Activated naive CD8-positive, alpha-beta T cell treated with anti-CD3 and anti-CD28 coated beads, Interleukin-2, amount 50 U/mL, for 16 hours (primary cell): ENCODE data around the gene PPP2R2C.

Experiments
- DNase-seq: peaks from one replicate; pipeline ENCODE4 v3.0.0-alpha.2; 2020; ENCODE audit warnings: low read depth, low spot score

Gene PPP2R2C

DNA sequence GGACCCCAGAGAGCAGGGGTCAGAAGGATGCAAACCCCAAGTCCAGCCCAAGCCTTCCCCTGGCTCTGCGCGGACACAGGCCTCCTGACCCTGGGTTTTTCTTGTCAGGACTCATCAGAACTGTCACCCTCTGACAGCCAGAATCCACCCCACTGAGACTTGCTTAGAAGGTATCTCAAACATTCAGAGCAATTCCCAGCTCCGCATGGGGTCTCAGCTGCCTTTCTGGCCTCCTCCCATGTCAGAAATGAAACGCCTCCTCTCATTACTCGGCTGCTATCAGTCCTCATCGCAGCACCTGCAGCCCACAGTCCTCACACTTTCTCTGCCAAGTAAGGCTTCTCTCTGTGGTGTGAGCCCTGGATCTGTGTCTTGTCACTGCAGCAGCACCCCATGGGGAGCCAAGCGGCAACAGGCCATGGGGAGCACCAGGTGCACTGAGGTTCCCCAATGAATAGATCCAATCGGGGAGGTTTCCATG, 105.0 kb downstream of the PPP2R2C start:
- DNase-seq = no peak

DNA sequence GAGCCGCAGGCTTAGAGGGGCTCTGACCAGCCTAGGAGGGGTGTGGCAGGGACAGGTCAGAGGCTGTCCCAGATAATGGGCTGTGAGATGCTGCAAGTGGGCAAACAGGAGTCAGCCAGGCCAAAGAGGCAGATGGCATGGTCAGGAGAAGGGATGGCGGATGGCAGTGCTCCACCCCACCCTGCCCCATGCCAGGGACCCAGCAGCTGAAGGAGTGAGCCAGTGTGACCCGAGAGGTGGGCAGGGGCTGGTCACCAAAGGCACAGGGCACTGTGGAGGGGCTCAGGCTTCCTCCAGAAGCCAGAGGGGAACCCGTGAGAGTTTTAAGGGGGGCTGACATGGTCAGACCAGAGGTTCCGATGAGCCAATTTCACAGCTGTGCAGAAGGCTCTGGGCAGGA, 105.8 kb downstream of the PPP2R2C start:
- no peak for DNase-seq

DNA sequence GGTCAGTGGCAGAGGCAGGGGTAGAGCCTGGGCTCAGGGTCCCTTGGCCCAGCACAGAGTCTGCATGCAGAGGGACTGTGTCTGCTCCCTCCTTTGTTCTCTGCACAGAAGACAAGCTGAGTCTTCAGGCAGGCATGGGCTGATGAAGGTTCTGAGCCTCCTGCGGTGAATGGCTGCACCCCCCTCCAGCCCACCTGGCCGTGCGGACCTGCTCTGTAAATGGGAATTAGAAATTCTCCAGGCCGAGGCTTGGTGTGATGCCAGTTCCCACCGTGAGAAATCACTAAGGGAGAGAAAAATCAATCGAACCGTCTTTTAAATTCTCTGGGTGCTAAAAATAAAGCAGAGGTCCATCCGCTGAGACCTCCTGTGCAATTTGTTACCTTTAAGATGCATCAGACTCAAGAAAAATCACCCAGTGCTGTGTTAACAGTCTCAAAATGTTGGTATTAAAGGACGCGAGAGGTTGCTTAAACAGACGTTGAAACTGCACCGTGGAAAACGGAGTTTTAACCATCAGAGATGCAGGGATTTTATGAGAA, 106.8 kb downstream of the PPP2R2C start:
- no peak for DNase-seq

DNA sequence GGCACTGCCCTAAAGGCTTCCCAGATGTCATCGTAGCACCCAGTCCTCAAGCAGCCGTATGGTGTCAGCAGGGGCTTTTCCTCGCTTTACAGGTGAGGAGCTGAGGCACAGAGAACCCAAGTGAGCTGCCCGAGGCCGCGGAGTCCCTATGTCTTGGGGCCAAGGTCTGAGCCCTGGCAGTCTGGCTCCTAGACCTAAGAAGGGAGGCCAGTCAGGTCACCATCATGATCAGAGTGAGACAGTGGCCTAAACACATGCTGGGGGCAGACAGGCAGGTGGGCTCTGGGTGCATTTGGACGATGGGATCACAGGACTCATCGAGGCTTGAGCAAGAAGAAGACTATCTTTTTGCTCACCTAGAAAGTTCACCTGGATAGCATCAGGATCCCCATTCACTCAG, 107.8 kb downstream of the PPP2R2C start:
- no peak for DNase-seq

DNA sequence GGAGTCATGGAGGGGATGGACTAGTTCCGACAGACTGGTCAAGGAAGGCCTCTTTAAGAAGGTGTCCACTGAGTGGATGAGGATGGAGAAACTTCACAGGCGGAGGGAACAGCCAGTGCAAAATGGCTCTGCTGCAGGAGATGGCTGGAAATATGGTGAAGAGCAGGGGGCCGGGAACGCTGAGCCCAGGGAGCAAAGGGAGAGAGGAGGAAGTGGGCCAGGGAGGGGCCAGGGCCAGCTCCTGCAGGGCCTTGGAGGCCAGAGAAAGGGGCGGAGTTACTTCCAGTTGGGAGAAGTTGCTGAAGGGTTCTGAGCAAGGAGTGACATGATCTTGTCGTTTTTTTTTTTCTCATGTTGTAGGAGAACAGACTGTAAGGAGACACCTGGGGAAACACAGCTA, 108.3 kb downstream of the PPP2R2C start:
- no peak for DNase-seq

- no peak for DNase-seq
Observed at GRCh38 chr4:6362896-6363295, 109.5 kb downstream of the PPP2R2C start.

GRCh38 chr4:6362243-6362885, 110.0 kb downstream of the PPP2R2C start:
- no peak for DNase-seq

DNA sequence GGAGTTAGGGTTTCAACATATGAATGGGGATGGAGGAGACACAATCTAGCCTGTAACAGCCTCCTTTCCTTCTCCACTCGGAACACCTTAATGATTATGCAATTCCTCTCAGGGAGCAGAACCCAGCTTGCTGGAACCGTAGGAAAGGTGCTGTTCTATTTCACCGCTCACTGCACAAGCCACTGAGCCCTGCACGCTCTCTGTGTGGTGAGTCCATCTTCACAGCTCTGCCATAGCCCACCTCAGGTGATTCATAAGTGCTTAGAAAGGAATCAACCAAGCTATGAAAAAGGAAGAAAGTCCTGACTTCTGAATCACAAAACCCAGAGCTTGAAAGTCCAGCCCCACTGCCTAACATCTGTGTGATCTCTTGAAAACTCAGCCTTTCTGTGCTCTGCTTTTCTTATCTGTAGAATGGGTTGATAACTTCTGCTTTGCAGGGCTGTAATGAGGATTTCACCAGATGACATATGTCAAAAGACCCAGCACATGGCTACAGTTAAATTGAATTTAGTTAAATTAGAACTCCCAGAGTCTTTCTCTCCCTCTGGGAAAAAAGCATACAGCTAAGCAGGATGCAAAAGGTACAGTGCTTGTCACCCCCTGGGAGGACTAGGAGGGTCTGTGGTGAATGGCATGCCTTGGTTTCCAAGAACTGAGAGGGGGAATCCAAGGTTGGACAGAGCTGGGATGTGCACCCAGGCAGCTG, 111.2 kb downstream of the PPP2R2C start:
- DNase-seq = no peak

GRCh38 chr4:6360385-6360784, 112.0 kb downstream of the PPP2R2C start:
- no peak for DNase-seq

DNA sequence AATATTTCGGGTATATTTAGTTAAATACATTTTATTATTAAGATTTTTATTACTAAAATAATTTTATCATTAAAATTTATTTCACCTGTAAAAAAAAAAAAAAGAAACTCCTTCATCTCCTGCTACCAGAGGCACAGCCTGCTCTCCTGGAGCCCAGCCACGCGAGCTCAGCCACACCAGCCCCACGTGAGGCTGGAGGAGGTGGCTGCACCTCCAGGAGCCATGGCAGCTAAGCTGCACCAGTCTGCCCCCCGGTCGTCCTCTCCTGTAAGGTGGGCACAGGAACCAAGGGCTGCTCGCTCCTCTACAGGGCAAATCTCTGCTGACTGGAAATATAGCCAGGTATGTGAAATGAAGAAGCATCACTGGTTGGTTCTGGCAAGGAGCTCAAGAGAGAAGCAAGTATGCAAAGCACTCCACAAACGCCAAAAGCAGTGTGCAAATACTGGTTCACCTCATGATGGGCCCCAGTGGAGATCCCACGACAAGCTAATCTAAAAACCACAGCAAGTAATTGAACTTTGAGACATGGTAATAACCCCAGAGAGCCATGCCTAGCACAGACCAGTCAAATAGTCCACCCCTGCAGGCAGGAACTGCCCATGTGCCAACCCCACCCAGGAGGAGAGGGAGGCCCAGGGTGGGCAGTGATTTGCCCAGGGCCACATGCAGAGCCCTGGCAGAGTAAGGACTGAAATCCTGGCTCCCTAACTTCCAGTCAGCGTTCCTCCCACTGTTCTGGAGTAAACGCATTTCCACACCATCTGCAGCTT, 112.7 kb downstream of the PPP2R2C start:
- no peak for DNase-seq

GRCh38 chr4:6357476-6357875, 114.9 kb downstream of the PPP2R2C start:
- DNase-seq = no peak

GRCh38 chr4:6356076-6356560, 116.3 kb downstream of the PPP2R2C start:
- DNase-seq = no peak

DNA sequence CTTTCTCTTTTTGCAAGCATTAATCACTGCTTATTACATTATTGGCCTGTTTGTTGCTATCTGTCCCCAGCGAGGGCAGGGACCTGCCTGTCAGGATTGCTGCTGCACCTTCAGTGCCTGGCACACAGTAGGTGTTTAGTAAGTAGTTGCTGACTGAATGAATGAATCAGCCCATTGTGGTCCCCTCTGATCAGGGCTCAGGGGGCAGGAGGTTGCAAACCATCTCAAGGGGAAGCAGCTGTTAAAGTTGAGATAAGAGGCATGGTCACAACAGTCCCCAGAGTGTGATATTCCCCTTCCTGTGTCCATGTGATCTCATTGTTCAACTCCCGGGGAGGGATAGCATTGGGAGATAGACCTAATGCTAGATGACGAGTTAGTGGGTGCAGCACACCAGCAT, 117.4 kb downstream of the PPP2R2C start:
- DNase-seq = no peak

DNA sequence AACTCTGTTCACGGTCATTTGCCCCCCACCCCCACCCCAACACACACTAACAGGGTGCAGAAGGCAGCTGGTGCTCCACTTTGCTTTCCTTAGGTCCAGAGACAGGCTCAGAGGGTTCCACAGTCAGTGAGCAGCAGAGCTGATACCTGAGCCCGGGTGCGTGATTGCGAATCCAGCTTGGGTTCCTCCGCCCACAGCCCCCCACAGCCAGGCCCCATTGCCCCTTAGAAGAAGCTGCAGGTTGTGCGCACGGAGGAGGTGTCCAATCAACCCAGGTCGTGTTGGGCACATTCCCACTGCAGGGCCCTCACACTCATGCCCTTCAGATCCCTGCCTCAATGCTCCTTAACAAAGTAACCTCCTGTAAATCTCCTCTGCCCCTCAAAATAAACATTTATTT, 117.8 kb downstream of the PPP2R2C start:
- DNase-seq = no peak

- DNase-seq = no peak
Observed at GRCh38 chr4:6354119-6354518, 118.3 kb downstream of the PPP2R2C start.

- DNase-seq = no peak
Observed at GRCh38 chr4:6352031-6352692, 120.3 kb downstream of the PPP2R2C start.

DNA sequence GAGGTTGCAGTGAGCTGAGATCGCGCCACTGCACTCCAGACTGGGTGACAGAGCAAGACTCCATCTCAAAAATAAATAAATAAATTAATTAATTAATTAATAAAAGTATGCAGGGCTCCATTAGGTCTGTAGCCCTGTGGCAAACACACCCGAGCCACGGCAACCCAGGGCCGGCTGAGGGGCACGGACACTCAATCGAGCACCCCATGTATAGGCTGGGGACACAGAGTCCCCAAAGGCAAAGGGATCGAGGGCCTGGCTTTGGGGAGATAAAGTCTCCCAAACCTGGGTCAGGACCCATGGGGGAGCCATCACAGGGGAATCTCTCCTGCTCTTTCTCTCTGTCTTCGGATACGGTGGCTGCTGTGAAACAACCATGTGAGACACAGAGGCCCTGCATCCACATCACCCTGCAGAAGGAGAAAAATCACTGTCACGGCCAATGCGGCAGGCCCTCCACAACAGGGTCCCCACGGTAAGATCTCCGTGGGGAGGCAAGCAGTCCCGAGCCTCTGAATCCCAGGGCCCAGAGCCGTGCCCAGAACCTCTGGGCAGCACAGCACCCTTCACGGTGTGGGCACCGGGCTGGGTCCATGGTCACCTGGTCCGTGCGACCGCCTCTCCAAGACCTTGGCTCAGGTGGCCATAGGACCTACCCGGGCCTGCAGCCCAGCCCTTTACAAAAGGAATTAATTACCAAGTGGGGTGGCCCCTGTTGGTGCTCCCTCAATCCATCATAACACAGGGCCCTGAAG, 121.0 kb downstream of the PPP2R2C start:
- no peak for DNase-seq

DNA sequence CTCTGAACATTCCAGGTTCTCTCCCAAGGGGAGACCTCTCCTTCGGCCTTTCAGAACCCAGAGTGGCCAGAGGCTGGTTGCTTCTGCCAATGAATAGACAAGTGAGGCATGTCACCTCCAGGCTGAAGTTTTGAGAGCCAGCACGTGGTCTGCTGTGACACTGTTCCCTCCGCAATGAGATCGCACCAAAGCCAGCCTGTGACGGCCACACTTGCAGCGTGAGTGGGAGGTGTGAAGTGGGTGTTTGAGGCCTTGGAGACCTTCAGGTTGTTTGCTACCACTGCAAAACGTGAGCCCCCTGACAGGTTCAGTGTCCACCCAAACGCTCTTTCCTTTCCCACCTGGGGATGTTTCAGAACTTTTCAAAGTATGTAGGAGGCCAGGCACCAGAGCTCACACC, 121.8 kb downstream of the PPP2R2C start:
- no peak for DNase-seq

- DNase-seq = no peak
Observed at GRCh38 chr4:6349896-6350603, 122.4 kb downstream of the PPP2R2C start.

DNA sequence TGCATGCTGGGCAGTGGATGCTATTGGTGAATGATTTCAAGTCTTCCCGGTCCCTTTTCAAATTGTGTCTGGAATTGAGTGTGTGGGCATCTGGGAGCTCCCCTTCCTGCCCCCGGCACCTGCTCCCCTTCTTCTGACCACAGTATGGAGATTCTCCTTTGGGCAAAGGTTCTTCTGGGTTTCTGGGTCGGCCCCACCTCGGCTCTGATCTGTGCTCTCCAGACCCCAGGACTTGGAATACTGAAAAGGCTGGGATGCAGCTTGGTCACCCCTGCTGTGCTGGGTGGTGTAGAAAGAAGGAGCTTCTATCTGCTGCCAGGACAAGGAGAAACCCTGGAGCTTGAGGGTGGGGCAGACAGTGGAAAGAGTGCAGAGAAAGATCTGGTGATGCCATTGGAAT, 124.0 kb downstream of the PPP2R2C start:
- no peak for DNase-seq
